Tibial nerve (tissue), 4 donors: ENCODE data around the gene CDK5RAP3.

Source experiments
- CTCF ChIP-seq, 5 experiments: fragments of 200-600 bp in 3 of 5; fragments of 450-650 bp in 2 of 5; sonication (generic) in 3 of 5; IDR thresholded peaks; one replicate each; pipeline ENCODE4 v1.5.1; 2016 to 2019; ENCODE audit warnings: antibody characterized with exemption in 5 of 5, mild to moderate bottlenecking in 3 of 5, moderate library complexity in 2 of 5
- EP300 ChIP-seq, 2 donors: sonication (generic); formaldehyde crosslinking; IDR thresholded peaks; one replicate each; pipeline ENCODE4 v1.6.1; 2017; ENCODE audit warnings: antibody characterized with exemption in 2 of 2, mild to moderate bottlenecking in 1 of 2
- POLR2A ChIP-seq, 2 donors: fragments of 450-650 bp; IDR thresholded peaks; one replicate each; pipeline ENCODE4 v1.6.1; 2017; ENCODE audit warnings: antibody characterized with exemption in 2 of 2, mild to moderate bottlenecking in 2 of 2, moderate library complexity in 2 of 2

DNA sequence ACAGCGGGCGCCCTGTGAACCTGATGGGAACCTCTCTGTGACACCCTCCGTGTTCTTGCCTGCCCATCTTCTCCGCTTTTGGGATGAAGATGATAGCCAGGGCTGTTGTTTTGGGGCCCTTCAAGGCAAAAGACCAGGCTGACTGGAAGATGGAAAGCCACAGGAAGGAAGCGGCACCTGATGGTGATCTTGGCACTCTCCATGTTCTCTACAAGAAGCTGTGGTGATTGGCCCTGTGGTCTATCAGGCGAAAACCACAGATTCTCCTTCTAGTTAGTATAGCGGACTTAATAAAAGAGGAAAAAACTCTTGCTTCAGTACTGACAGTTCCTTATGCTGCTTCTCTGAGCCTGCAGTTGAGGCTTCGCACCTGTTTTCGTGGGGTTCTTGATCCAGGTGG, 10.5 kb downstream of the CDK5RAP3 start:
- no peak for TF ChIP-seq CTCF (IDR thresholded peaks at IDR 0.05)
- TF ChIP-seq EP300 (IDR thresholded peaks at IDR 0.05): no peak
- TF ChIP-seq POLR2A (IDR thresholded peaks at IDR 0.05): no peak
